ENCODE measurements around the gene SLC10A4.

Gene SLC10A4

GRCh38 chr4:48489683-48490011, 6.5 kb downstream of the SLC10A4 start:
- FAIRE-seq (no peak), DNase-seq (ENCODE audit: low spot score) (no peak)

- DNase-seq (ENCODE audit: low spot score) (no peak), FAIRE-seq (no peak)
Observed at GRCh38 chr4:48490012-48490679, 7.0 kb downstream of the SLC10A4 start, which contains the start of gene ZAR1. Gene ZAR1 (plus strand): TSS chr4:48490252. CDS start chr4:48490292, 40 bp downstream.

GRCh38 chr4:48490680-48491513, 7.8 kb downstream of the SLC10A4 start:
- DNase-seq (ENCODE audit: low spot score) = no peak
- no peak for FAIRE-seq

GRCh38 chr4:48491514-48492176, 8.5 kb downstream of the SLC10A4 start:
- no peak for DNase-seq (ENCODE audit: low spot score)
- no peak for FAIRE-seq

DNA sequence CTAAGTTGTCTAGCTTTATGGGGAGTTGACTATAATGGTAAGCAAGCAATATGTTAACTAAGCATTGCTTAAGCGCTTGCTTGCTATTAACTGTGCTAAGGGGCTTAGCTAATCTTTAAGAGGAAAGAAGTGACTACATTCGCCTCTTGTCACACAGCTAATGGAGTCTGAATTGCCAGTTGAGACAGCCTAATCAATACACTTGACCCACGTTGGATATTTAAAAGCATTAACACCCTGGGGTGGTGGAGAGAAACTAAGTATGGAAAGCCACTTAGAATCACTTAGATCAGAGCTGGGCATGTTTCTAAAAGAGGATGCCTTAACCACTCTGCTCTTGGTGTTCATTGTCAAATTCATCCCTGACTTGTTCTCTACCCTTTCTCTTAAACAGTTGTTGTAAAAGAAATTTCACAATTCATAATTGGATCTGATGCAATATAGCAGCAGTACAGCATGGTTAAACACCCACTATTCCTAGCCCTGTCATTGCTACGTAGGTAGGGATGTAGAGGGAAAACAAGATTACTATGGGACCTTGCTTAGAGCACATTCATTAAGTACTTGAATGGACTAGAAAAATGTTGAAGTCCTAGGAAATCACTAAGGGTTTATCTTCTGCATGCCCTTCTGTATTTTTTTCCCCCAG, 10.4 kb downstream of the SLC10A4 start:
- FAIRE-seq (no peak), DNase-seq (ENCODE audit: low spot score) (no peak)

DNA sequence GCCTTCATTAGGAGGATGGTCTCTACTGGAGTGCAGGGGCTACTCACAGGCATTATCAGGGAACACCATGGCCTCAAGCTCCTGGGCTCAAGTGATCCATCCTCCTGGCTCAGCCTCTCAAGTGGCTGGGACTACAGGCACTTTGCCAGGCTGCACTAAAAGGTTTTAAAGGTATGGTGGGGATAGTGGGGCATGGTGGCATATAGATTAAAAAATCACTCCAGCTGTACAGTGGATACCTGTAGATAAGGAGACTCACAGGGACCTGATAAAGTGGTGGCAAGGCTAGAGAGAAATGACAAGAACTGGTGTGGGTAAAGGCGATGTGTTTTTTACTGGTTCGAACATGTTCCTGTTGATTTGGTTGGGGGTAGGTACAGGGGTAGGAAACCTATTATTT, 12.8 kb downstream of the SLC10A4 start:
- FAIRE-seq (no peak), DNase-seq (ENCODE audit: low spot score) (no peak)

DNA sequence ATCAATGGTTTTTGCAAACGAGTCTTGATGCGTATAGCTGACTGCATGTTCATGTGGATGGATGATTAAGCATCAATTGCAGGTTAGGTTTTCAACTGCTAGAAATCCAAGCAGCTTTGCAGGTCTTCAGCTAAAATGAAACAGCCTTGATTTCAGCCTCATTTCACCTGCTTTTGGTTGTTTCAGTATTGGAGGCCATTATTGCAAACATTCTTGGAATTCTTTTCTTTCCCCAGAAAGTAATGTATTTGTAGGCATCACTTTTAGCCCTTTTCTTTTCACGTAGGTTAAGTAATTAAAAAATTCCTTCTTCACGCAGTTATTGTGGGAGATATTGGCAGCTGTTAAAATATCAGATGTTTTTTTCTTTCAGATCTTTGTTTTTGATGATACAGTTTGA, 15.8 kb downstream of the SLC10A4 start:
- no peak for DNase-seq (ENCODE audit: low spot score)
- FAIRE-seq = no peak

DNA sequence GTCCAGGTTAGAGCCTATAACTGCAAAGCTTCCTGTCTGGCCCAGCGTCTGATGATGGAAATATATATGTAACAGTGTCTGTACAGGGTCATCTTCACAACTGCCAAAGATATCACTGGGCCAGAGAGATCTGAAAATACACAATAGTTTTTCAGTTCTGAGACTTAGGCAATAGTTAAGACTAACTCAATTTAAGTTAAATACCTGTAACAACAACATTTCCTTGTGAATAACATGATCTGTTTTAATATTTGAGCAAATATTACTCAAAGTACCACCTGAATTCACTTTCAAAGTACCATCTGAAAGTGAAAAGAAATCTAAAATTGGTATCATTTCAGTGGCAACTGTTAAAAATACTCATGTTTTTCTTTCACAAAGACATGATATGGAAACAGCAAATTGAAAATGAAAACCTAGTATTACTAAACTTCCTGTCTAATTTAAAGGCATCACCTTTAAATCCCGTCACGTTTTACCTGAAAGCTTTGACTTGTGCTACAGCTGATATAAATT, 16.5 kb downstream of the SLC10A4 start:
- FAIRE-seq (no peak), DNase-seq (ENCODE audit: low spot score) (no peak)

- FAIRE-seq = no peak
- DNase-seq (ENCODE audit: low spot score) = no peak
Observed at GRCh38 chr4:48503233-48504025, 20.3 kb downstream of the SLC10A4 start.

GRCh38 chr4:48504026-48504330, 20.8 kb downstream of the SLC10A4 start:
- DNase-seq (ENCODE audit: low spot score) (no peak), FAIRE-seq (no peak)

GRCh38 chr4:48504352-48504751, 21.2 kb downstream of the SLC10A4 start:
- DNase-seq (ENCODE audit: low spot score) (no peak), FAIRE-seq (no peak)

DNA sequence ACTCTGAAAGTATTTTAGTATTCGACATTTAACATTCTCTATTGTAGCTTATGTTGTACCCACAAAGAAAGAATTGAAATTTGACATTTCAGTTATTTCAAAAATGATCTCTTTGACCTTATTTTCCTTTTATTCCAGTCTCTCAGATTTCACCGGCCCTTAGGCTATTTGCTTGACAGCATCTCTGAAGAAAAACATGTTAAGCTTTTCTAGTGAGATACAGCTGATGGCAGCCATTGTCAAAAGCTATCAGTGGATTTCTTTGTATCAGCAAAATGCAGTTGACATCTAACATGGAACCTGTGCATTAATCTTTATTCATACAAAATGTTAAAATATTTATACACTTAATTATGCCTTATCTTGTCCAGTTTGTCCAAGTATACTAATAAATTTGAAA, 23.6 kb downstream of the SLC10A4 start:
- DNase-seq (ENCODE audit: low spot score) (no peak), FAIRE-seq (no peak)

DNA sequence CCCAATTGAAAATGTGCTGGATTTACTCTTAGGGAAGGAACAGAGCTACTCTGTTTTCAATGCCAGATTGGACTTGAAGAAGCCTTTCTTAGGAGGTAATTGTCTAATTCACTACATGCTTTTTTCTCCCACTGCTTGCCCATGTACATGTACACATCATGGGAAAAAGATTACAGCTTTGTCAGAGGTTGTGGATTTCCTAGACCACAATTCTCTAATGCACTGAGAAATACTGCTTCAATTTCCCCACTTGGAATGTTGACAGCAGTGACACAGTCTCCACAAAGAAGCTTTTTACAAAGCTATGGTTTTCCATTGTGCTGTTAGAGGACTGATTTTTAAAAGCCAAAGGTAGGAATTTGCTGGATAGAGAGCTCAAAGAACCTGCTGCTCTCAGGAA, 26.4 kb downstream of the SLC10A4 start:
- FAIRE-seq (no peak), DNase-seq (ENCODE audit: low spot score) (no peak)

DNA sequence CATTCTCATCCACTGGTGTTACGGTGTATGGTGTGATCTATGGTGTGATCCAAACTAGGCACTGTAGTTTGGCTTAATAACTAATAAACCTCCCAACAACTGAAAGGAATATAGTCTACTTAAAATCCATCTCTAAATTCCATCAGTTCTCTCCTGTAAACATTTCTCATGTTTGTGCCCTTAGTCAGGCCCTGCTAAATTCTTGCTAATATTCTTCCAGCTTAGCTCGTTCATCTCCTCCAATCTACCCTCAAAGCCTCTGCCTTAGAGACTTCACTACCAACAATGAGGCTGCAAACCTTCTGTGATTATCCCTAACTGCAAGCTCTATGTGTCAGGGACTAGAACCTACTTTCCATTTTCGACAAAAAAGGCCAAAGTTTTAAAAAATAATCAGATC, 35.0 kb downstream of the SLC10A4 start:
- DNase-seq (ENCODE audit: low spot score) (no peak), FAIRE-seq (no peak)

- no peak for DNase-seq (ENCODE audit: low spot score)
- FAIRE-seq = no peak
Observed at GRCh38 chr4:48526406-48526805, 43.3 kb downstream of the SLC10A4 start.

DNA sequence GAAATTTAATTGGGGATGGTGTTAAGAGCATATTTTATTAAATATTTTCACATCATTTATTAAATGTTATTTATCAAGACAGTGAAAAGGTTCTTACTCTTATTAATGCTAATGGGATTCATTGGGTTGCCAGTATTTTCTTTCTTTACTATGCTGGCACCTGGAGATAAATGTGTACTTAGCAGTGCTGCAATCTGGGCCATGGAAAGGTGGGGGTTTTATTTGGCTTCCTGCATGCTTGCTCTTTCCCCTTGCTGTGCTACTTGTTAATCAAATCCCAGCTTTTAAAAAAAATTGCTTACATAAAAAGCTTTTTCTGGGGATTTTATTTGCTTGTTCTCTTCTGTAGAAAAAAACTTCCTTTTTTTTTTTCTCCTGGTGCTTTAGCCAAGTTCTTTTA, 55.2 kb downstream of the SLC10A4 start:
- FAIRE-seq (no peak), DNase-seq (ENCODE audit: low spot score) (no peak)

Measured in RCC 7860 (cell line).